Activated CD8-positive, alpha-beta T cell treated with anti-CD3 and anti-CD28 coated beads for 36 hours (primary cell): Measurements from ENCODE around the gene CUBN. TPM values are rescaled to one million over a fixed set of nuclear protein-coding genes. Genes with fewer than 3 reads are reported as not detected.

Source experiments
- ATAC-seq: fragments of 200-7000 bp; cut with Tn5 transposase; one replicate; pipeline ENCODE4 v1.10.0; 2021; ENCODE audit warnings: mild to moderate bottlenecking, moderate library complexity
- CTCF ChIA-PET: fragments of 350-600 bp; sonication (Branson Sonifier 250); formaldehyde crosslinking; loops from one replicate; lab custom pipeline; 2021; ENCODE audit warnings: antibody characterized with exemption; lab: Charles Lee
- POLR2A ChIA-PET: fragments of 350-600 bp; sonication (Branson Sonifier 250); formaldehyde crosslinking; loops from one replicate; lab custom pipeline; 2021; ENCODE audit warnings: antibody characterized with exemption; lab: Charles Lee
- DNase-seq: peaks from one replicate; pipeline ENCODE4 v3.0.0-alpha.2; 2020
- H3K27ac Mint-ChIP-seq: one replicate; pipeline ENCODE4 v1.8.0; 2021; ENCODE audit warnings: mild to moderate bottlenecking, mixed read lengths
- H3K27me3 Mint-ChIP-seq: one replicate; pipeline ENCODE4 v1.8.0; 2021; ENCODE audit warnings: mixed read lengths
- H3K36me3 Mint-ChIP-seq: one replicate; pipeline ENCODE4 v1.8.0; 2021; ENCODE audit warnings: low read depth, mixed read lengths
- H3K4me1 Mint-ChIP-seq: one replicate; pipeline ENCODE4 v1.8.0; 2021; ENCODE audit warnings: low read depth, mixed read lengths
- H3K4me3 Mint-ChIP-seq: one replicate; pipeline ENCODE4 v1.8.0; 2021; ENCODE audit warnings: mild to moderate bottlenecking, moderate library complexity, mixed read lengths
- H3K9me3 Mint-ChIP-seq: one replicate; pipeline ENCODE4 v1.8.0; 2021; ENCODE audit warnings: mixed read lengths
- intact Hi-C: fragments of 100-400 bp; cut with micrococcal nuclease; formaldehyde crosslinking; loops from one replicate; pipeline ENCODE4 v1.10.0; 2022
- total RNA-seq, 2 experiments: library from RNA; stranded (reverse); gene quantifications; one replicate each; pipeline ENCODE4 v1.2.3, GENCODE V29; 2021
- TF ChIP-seq, protein P1 (sequence below): fragments of 200-600 bp; IDR thresholded peaks from one replicate; pipeline ENCODE4 v1.8.0; 2022; ENCODE audit warnings: antibody characterized with exemption, mild to moderate bottlenecking

Gene CUBN
- total RNA-seq, 2 experiments from 2014 or later, result 0.38 to 0.65 TPM

DNA sequence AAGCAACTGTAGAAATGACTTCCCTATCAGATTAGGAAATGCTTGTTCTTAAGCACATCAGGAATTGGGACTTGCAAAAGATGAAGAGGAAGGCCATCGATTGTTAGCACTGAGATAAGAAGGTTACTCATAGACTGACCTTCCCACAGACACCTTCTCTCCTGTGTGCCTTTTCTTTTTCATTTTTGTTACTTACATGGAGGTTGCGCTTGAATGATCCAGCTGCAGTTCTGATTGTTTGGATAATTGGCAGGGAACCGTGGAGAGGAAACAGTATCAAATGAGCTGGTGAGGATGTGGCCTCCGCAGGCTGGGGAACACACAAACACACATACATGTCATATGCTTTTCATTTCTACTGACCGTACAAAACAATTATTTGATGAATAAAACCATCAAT, 177.5 kb downstream of the CUBN start:
- Mint-ChIP-seq H3K27ac (no peak overlapping the region), H3K4me3 (no peak overlapping the region), H3K36me3 (no peaks in the 10 kb centered on the region), H3K9me3 (no peaks in the 10 kb centered on the region), H3K27me3 (no peaks in the 10 kb centered on the region), H3K4me1 (peaks cover 15% of the 10 kb centered on the region)
- intact Hi-C loops, result no loop called here
- TF ChIP-seq, protein P1, sequence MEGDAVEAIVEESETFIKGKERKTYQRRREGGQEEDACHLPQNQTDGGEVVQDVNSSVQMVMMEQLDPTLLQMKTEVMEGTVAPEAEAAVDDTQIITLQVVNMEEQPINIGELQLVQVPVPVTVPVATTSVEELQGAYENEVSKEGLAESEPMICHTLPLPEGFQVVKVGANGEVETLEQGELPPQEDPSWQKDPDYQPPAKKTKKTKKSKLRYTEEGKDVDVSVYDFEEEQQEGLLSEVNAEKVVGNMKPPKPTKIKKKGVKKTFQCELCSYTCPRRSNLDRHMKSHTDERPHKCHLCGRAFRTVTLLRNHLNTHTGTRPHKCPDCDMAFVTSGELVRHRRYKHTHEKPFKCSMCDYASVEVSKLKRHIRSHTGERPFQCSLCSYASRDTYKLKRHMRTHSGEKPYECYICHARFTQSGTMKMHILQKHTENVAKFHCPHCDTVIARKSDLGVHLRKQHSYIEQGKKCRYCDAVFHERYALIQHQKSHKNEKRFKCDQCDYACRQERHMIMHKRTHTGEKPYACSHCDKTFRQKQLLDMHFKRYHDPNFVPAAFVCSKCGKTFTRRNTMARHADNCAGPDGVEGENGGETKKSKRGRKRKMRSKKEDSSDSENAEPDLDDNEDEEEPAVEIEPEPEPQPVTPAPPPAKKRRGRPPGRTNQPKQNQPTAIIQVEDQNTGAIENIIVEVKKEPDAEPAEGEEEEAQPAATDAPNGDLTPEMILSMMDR, result no peak
- CTCF ChIA-PET, result no interaction called here
- POLR2A ChIA-PET, result no interaction called here
- no peak for DNase-seq
- no peak for ATAC-seq

DNA sequence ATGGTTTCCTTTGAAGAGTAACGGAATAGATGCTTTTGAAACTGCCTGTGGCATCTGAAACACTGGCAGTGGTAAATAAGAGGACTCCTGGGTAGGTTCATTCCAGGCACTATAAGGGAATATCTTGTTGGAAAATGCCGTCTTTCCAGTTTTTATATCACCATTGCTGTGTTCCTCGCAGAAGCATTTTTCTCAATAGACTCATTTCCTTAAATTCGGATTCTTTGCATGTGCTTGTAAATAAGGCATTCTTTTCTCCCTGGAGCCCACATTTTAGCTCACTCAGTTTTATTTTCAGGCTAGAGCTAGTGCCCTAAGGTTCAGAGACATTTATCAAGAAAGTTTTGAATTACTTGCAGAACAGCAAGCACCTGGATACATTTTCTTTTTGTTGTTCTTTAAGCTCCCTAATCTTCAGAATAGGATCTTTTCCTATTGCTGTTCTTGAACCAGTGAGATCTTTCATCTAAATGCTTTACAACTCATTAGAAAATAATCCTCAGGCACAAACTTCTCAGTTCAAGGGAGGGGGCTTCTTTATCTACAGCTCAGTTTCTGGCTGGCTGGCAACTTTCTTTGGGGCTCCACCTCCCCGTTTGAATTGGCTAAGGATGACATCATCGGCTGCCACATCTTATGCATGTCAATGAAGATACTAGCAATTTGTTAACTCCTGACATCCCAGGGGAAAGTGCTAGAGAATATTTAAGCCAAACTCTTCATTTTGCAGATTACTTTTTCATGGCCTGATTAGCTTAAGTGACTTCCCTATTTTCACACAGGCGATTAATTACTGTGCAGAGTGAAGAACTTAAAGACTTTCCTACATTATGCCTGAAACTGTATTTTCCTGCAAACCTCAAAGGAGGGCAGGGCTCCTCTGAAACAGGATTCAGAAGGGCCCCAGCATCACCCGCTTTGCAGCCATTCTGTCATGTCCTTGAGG, 178.7 kb downstream of the CUBN start:
- CTCF ChIA-PET, result interaction anchor here (1.0 kb wide), 1 partner anchor 11 kb away, joined by 3 read pairs; no protein-coding TSS in a partner anchor
- H3K4me1 Mint-ChIP-seq, result peaks cover 15% of the 10 kb centered on the region
- TF ChIP-seq, protein P1, result no peak
- peaks cover under 1% of the 10 kb centered on the region for H3K36me3 Mint-ChIP-seq
- H3K4me3 Mint-ChIP-seq, result no peak overlapping the region
- no peaks in the 10 kb centered on the region for H3K27me3 Mint-ChIP-seq
- intact Hi-C loops, result no loop called here
- H3K9me3 Mint-ChIP-seq, result no peaks in the 10 kb centered on the region
- POLR2A ChIA-PET, result no interaction called here
- peak; percentile 44 for DNase-seq
- H3K27ac Mint-ChIP-seq, result no peak overlapping the region
- ATAC-seq, result peak; percentile 77

DNA sequence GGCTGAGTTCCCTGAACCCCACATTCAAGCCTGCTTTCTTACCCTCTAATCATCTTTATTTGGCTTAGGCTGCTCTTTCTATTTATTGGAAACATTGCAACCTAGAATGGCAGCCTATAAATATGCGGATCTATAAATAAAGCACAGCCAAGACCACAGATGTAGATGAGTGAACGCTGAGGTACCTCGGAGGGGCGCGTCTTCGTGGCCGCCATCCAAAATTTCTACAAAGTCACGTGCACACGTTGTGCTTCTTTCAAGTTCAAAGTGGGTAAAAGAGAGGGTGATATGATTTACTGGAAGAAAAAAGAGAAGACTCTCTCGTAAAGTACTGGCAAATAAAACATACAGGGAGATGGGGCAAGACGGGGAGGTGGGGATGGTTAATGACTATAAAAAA, 179.8 kb downstream of the CUBN start:
- H3K27ac Mint-ChIP-seq, result no peak overlapping the region

DNA sequence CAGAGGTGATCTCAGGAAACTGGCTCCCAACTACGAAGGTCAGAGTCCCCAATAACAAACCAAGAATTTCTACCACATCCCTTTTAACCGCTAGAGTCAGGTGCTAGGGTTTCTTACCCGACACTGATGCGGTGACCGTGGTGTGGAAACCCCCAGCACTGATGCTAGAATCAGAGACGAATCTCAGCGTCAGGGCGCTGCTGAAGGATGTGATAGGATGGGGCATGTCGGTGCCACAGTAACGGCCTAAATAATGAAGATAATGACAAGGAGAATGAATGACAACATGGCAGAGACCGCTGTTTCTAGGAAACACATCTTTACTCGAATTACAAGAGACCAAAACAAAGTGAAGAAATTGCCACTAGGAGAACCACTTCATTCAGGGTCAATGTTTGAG, 181.2 kb downstream of the CUBN start:
- POLR2A ChIA-PET, result interaction anchor here (1.0 kb wide), 1 partner anchor 290 kb away, joined by 3 read pairs; no protein-coding TSS in a partner anchor
- ATAC-seq (peak; percentile 55), DNase-seq (peak; percentile 57)
- intact Hi-C loops, result no loop called here
- Mint-ChIP-seq H3K27ac (no peak overlapping the region), H3K9me3 (no peaks in the 10 kb centered on the region), H3K36me3 (peaks cover 3% of the 10 kb centered on the region), H3K27me3 (no peaks in the 10 kb centered on the region), H3K4me1 (peaks cover 18% of the 10 kb centered on the region), H3K4me3 (no peak overlapping the region)
- TF ChIP-seq, protein P1, result no peak
- CTCF ChIA-PET, result no interaction called here

More for the DNA sequence above, 179.8 kb downstream of the CUBN start:
- H3K36me3 Mint-ChIP-seq, result peaks cover 3% of the 10 kb centered on the region
- ChIA-PET CTCF (no interaction called here), POLR2A (no interaction called here)
- TF ChIP-seq, protein P1, result no peak
- H3K27me3 Mint-ChIP-seq, result no peaks in the 10 kb centered on the region
- H3K9me3 Mint-ChIP-seq, result no peaks in the 10 kb centered on the region
- DNase-seq (no peak), ATAC-seq (no peak)
- intact Hi-C loops, result no loop called here
- H3K4me1 Mint-ChIP-seq, result peaks cover 15% of the 10 kb centered on the region
- H3K4me3 Mint-ChIP-seq, result no peak overlapping the region

- no peaks in the 10 kb centered on the region for H3K9me3 Mint-ChIP-seq
- no peak for ATAC-seq
- no peak overlapping the region for H3K4me3 Mint-ChIP-seq
- no peaks in the 10 kb centered on the region for H3K27me3 Mint-ChIP-seq
- CTCF ChIA-PET, result no interaction called here
- intact Hi-C loops, result no loop called here
- peaks cover 16% of the 10 kb centered on the region for H3K4me1 Mint-ChIP-seq
- TF ChIP-seq, protein P1, result no peak
- H3K27ac Mint-ChIP-seq, result no peak overlapping the region
- no peak for DNase-seq
- peaks cover 3% of the 10 kb centered on the region for H3K36me3 Mint-ChIP-seq
- POLR2A ChIA-PET, result interaction anchor here (1.0 kb wide), 1 partner anchor 291 kb away, joined by 3 read pairs; no protein-coding TSS in a partner anchor
Observed at GRCh38 chr10:16947069-16947468, 182.5 kb downstream of the CUBN start.
